ENCODE measurements around the gene SNX2. TPM values are rescaled to one million over a fixed set of nuclear protein-coding genes. Genes with fewer than 3 reads are reported as not detected.

SNX2 gene
- total RNA-seq, 4 donors from 2014 or later: 46.1 to 97.4 (median 52.8) TPM

DNA sequence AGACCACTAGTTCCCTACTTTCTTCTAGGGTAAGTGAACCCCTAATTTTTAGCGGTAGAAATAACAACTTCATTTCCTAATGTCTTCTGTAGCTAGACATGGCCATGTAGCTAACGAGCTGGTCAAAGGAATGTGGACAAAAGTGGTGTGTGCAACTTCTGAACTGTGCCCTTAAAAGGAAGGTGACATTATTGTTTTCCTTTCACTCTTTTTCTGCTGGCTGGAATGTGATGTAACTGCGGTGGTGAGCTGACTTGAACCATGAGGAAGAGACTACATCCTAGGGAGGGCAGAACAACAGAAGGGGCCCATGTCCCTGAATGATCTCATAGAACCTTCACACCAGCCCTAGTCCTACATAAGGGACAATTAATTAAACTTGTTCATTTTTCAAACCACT lies 1.3 kb upstream of the SNX2 start:
- H3K36me3 ChIP-seq: no peaks in the 10 kb centered on the region
- peaks cover 0 to 19% (median 7%) of the 10 kb centered on the region in 4 donors for H3K4me1 ChIP-seq
- no peaks in the 10 kb centered on the region for H3K9me3 ChIP-seq
- TF ChIP-seq, protein P1, sequence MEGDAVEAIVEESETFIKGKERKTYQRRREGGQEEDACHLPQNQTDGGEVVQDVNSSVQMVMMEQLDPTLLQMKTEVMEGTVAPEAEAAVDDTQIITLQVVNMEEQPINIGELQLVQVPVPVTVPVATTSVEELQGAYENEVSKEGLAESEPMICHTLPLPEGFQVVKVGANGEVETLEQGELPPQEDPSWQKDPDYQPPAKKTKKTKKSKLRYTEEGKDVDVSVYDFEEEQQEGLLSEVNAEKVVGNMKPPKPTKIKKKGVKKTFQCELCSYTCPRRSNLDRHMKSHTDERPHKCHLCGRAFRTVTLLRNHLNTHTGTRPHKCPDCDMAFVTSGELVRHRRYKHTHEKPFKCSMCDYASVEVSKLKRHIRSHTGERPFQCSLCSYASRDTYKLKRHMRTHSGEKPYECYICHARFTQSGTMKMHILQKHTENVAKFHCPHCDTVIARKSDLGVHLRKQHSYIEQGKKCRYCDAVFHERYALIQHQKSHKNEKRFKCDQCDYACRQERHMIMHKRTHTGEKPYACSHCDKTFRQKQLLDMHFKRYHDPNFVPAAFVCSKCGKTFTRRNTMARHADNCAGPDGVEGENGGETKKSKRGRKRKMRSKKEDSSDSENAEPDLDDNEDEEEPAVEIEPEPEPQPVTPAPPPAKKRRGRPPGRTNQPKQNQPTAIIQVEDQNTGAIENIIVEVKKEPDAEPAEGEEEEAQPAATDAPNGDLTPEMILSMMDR (IDR thresholded peaks at IDR 0.05): no peak
- no peak for TF ChIP-seq POLR2A (IDR thresholded peaks at IDR 0.05)
- H3K27me3 ChIP-seq: no peaks in the 10 kb centered on the region
- no peak overlapping the region for H3K27ac ChIP-seq
- DNase-seq: no peak
- H3K4me3 ChIP-seq: no peak overlapping the region

DNA sequence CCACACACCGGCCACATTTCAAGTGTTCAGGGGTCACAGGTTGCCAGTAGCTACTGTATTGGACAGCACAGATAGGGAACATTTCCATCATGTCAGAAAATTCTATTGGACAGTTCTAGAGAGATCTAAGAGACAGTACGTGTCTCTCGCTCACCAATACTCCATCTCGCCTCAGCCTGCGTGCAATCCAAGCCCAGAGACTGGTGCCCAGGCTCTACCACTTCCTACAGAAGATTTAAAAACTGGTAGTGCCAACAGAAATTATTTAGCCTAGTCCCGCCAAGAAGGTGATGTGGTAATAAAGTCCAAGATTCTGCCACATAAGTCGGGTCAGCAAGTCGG lies 390 bp upstream of the SNX2 start:
- H3K27ac ChIP-seq: peak overlapping the region; percentile 86 to 93 (median 88)
- no peaks in the 10 kb centered on the region for H3K27me3 ChIP-seq

DNA sequence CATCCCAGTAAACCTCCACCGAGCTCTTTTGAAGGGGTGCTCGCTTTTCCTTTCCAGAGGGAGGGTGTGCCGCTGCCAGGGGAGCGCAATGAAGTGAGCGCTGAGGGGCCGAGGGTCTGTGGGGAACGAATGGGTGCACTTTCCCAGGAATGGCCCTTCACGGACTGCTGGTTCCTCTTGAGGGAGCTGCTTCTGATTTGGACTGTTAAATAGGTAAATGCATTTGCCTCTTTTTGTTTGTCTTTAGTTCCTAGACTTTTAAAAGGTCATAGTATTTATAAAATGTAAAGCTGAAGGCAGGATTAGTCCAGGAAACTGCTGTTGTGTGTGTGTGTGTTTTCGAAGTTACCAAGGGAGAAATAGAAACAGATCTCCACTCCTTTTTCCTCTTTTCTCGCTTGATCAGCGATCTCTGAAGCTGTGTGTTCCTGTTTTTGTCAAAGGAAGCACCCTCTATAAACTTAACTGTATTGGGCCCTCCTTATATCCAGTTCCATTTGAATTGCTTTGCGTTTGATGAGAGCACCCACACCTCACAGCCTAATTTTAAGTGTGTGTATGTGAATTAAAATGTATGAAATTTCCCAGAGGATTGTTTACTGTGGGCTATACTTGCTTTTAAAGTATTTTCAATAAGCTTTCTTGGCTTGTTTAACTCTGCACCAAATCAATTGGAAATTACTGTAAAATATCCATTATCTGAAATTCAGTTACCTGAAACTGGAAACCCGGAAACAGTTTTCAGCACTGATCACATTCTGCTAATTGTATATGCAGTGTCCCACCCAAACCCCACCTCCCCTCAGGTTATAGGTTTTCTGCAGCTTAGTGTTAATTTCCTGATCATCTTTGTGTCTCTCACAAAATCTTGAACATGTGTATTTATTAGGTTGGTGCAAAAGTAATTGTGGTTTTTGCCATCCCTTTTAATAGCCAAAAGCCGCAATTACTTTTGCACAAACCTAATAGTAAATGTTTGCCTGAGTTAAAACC lies 966 bp downstream of the SNX2 start:
- no peaks in the 10 kb centered on the region for H3K27me3 ChIP-seq
- peak overlapping the region; percentile 75 to 94 (median 83) for H3K4me3 ChIP-seq
- H3K36me3 ChIP-seq: no peaks in the 10 kb centered on the region
- peaks cover 0 to 19% (median 7%) of the 10 kb centered on the region in 4 donors for H3K4me1 ChIP-seq
- DNase-seq: peak in 1 of 3 donors; percentile 31
- TF ChIP-seq, protein P1 (IDR thresholded peaks at IDR 0.05): no peak
- no peak for TF ChIP-seq POLR2A (IDR thresholded peaks at IDR 0.05)
- H3K27ac ChIP-seq: peak overlapping the region; percentile 86 to 93 (median 88)
- H3K9me3 ChIP-seq: no peaks in the 10 kb centered on the region

More for the DNA sequence above, 390 bp upstream of the SNX2 start:
- H3K4me1 ChIP-seq: peaks cover 0 to 19% (median 7%) of the 10 kb centered on the region in 4 donors
- no peak for DNase-seq
- no peaks in the 10 kb centered on the region for H3K36me3 ChIP-seq
- H3K4me3 ChIP-seq: peak overlapping the region; percentile 75 to 94 (median 83)
- TF ChIP-seq, protein P1 (IDR thresholded peaks at IDR 0.05): no peak
- TF ChIP-seq POLR2A (IDR thresholded peaks at IDR 0.05): no peak
- no peaks in the 10 kb centered on the region for H3K9me3 ChIP-seq

DNA sequence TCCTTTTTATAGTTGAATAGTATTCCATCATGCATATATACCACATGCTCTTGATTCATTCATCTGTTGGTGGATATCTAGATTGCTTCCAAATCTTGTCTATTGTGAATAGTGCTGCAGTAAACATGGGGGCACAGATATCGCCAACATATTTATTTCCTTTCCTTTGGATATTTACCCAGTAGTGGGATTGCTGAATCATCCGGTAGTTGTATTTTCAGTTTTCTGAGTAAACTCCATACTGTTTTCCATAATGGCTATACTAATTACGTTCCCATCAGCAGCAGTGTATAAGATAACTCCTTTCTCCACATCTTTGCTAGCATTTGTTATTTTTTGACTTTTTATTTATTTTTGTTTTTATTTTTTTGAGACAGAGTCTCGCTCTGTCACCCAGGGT lies 3.3 kb downstream of the SNX2 start:
- H3K4me1 ChIP-seq: peaks cover 0 to 19% (median 7%) of the 10 kb centered on the region in 4 donors
- H3K4me3 ChIP-seq: no peak overlapping the region
- TF ChIP-seq, protein P1 (IDR thresholded peaks at IDR 0.05): no peak
- TF ChIP-seq POLR2A (IDR thresholded peaks at IDR 0.05): no peak
- H3K36me3 ChIP-seq: no peaks in the 10 kb centered on the region
- no peak overlapping the region for H3K27ac ChIP-seq
- no peaks in the 10 kb centered on the region for H3K9me3 ChIP-seq
- no peaks in the 10 kb centered on the region for H3K27me3 ChIP-seq
- no peak for DNase-seq

DNA sequence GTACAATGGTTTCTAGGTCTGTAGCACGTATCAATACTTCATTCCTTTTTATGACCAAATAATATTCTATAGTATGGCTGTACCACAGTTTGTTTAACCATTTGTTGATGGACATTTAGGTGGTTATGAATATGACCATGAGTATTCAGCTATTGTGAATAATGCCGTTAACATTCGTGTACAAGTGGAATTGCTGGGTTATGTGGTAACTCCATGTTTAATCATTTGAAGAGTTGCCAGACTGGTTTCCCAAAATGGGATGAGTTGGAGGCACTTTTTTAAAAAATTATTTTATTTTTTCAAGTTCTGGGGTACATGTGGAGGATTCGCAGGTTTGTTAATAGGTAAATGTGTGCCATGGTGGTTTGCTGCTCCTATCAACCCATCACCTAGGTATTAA lies 4.6 kb downstream of the SNX2 start:
- TF ChIP-seq POLR2A (IDR thresholded peaks at IDR 0.05): no peak
- TF ChIP-seq, protein P1 (IDR thresholded peaks at IDR 0.05): no peak
- DNase-seq: no peak
- H3K4me1 ChIP-seq: peaks cover 0 to 19% (median 7%) of the 10 kb centered on the region in 4 donors

More for the DNA sequence above, 4.6 kb downstream of the SNX2 start:
- Histone ChIP-seq H3K4me3 (no peak overlapping the region), H3K9me3 (no peaks in the 10 kb centered on the region), H3K27me3 (no peaks in the 10 kb centered on the region), H3K36me3 (no peaks in the 10 kb centered on the region), H3K27ac (no peak overlapping the region)
